Esophagus muscularis mucosa (tissue), 4 donors: Measurements from ENCODE around the gene TBP. TPM values are rescaled to one million over a fixed set of nuclear protein-coding genes. Genes with fewer than 3 reads are reported as not detected.

Source experiments
- DNase-seq: peaks from one replicate; pipeline ENCODE4 v3.0.0-alpha.2; 2017; ENCODE audit errors: extremely low spot score
- H3K27ac ChIP-seq, 4 donors: fragments of 200-600 bp; sonication (generic); replicated peaks in 1 of 4; 1 replicate in 3 of 4; 2 replicates in 1 of 4; pipeline ENCODE4 v1.5.1; 2016 to 2019; ENCODE audit warnings: mild to moderate bottlenecking in 1 of 4
- H3K27me3 ChIP-seq, 4 donors: fragments of 200-600 bp; sonication (generic); one replicate each; pipeline versions ENCODE4 v1.5.1 to v1.6.0; 2016 to 2019
- H3K36me3 ChIP-seq, 4 donors: fragments of 200-600 bp; sonication (generic); one replicate each; pipeline ENCODE4 v1.5.1; 2016 to 2019
- H3K4me1 ChIP-seq, 4 donors: fragments of 200-600 bp; sonication (generic); one replicate each; pipeline ENCODE4 v1.5.1; 2016 to 2019
- H3K4me3 ChIP-seq, 4 donors: fragments of 200-600 bp; sonication (generic); 1 replicate in 2 of 4; 2 replicates in 2 of 4; pipeline ENCODE4 v1.5.1; 2016 to 2019; ENCODE audit warnings: mild to moderate bottlenecking in 4 of 4, moderate library complexity in 1 of 4
- H3K9me3 ChIP-seq, 4 donors: fragments of 200-600 bp; sonication (generic); 1 replicate in 3 of 4; 2 replicates in 1 of 4; pipeline ENCODE4 v1.5.1; 2016 to 2019
- EP300 ChIP-seq: sonication (generic); formaldehyde crosslinking; IDR thresholded peaks from one replicate; pipeline ENCODE4 v1.6.1; 2017; ENCODE audit warnings: antibody characterized with exemption
- POLR2A ChIP-seq: fragments of 450-650 bp; IDR thresholded peaks from one replicate; pipeline ENCODE4 v1.6.1; 2017; ENCODE audit warnings: antibody characterized with exemption, moderate library complexity, mild to moderate bottlenecking, low read depth
- POLR2AphosphoS5 ChIP-seq, 2 donors: sonication (generic); formaldehyde crosslinking; IDR thresholded peaks; one replicate each; pipeline ENCODE4 v1.6.1; 2017; ENCODE audit warnings: antibody characterized with exemption in 2 of 2
- WGBS: methylation state at CpG from one replicate; pipeline ENCODE4 v1.1.5; 2018; 5-methylcytosine and 5-hydroxymethylcytosine counted together
- intact Hi-C: fragments of 100-400 bp; cut with DNase I; formaldehyde crosslinking; loops from one replicate; pipeline ENCODE4 v1.15.1; 2023
- total RNA-seq, 4 donors: library from RNA; depleted of rRNA; stranded (reverse); fragments of >200 nt; gene quantifications; one replicate each; pipeline versions ENCODE4 v1.1.0 to v1.2.1, GENCODE V29; 2016
- TF ChIP-seq, protein P1 (sequence below), 3 experiments: fragments of 200-600 bp in 2 of 3; fragments of 450-650 bp in 1 of 3; sonication (generic) in 2 of 3; IDR thresholded peaks; one replicate each; pipeline ENCODE4 v1.5.1; 2017 to 2019; ENCODE audit warnings: antibody characterized with exemption in 3 of 3, mild to moderate bottlenecking in 2 of 3, moderate library complexity in 1 of 3

Gene TBP
- total RNA-seq, 4 donors from 2014 or later: 13.1 to 17.8 (median 16.7) TPM

DNA sequence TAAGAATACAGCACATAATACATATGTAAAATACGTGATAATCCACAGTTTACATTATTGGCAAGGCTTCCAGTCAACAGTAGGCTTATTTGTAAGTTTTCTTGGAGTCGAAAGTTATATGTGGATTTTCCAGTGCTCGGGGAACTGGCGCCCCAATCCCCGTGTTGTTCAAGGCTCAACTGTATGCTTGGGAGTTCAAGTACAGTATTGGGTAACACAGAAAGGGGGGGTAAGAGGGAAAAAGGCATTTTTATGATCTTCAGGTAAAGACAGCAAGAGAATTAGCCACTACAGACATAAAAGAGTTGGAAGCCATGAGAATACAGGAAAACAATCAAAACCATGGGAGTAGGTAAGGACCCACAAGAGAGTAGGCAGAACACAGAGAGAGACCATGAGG, 17.5 kb upstream of the TBP start:
- H3K4me1 ChIP-seq: peaks cover 7 to 16% (median 13%) of the 10 kb centered on the region in 4 donors
- intact Hi-C loops: no loop called here
- DNase-seq: no peak
- no peaks in the 10 kb centered on the region for H3K9me3 ChIP-seq
- H3K27ac ChIP-seq: no peak overlapping the region
- TF ChIP-seq, protein P1, sequence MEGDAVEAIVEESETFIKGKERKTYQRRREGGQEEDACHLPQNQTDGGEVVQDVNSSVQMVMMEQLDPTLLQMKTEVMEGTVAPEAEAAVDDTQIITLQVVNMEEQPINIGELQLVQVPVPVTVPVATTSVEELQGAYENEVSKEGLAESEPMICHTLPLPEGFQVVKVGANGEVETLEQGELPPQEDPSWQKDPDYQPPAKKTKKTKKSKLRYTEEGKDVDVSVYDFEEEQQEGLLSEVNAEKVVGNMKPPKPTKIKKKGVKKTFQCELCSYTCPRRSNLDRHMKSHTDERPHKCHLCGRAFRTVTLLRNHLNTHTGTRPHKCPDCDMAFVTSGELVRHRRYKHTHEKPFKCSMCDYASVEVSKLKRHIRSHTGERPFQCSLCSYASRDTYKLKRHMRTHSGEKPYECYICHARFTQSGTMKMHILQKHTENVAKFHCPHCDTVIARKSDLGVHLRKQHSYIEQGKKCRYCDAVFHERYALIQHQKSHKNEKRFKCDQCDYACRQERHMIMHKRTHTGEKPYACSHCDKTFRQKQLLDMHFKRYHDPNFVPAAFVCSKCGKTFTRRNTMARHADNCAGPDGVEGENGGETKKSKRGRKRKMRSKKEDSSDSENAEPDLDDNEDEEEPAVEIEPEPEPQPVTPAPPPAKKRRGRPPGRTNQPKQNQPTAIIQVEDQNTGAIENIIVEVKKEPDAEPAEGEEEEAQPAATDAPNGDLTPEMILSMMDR (IDR thresholded peaks at IDR 0.05): no peak
- no peak for TF ChIP-seq POLR2A
- TF ChIP-seq EP300: no peak
- TF ChIP-seq POLR2AphosphoS5 (IDR thresholded peaks at IDR 0.05): no peak
- H3K4me3 ChIP-seq: no peak overlapping the region
- H3K36me3 ChIP-seq: peaks cover 54 to 99% (median 87%) of the 10 kb centered on the region in 4 donors
- no peaks in the 10 kb centered on the region for H3K27me3 ChIP-seq
- 91% methylated on average over 5 of the region's 5 CpGs for WGBS

DNA sequence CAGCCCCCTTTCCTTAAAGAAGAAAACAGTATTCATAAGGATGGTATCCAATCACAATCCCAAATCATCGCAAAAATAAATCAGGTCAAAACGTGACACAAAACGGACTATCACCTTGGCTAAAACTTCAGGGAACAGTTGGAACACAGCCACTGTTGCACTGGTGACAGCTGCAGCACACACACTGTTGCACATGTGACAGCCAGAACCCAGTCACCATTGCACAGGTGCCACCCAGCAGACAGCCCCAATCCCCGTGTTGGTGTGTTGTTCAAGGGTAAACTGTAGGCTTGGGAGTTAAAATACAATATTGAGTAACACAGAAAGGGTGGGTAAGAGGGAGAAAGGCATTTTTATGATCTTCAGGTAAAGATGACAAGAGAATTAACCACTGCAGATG, 16.8 kb upstream of the TBP start:
- H3K27ac ChIP-seq: no peak overlapping the region
- H3K4me3 ChIP-seq: no peak overlapping the region
- no peaks in the 10 kb centered on the region for H3K27me3 ChIP-seq
- TF ChIP-seq EP300 (no peak), POLR2A (no peak), POLR2AphosphoS5 (IDR thresholded peaks at IDR 0.05) (no peak)
- TF ChIP-seq, protein P1 (IDR thresholded peaks at IDR 0.05): no peak
- peaks cover 7 to 18% (median 10%) of the 10 kb centered on the region in 4 donors for H3K4me1 ChIP-seq
- no peaks in the 10 kb centered on the region for H3K9me3 ChIP-seq
- 94% methylated on average over 4 of the region's 4 CpGs for WGBS
- H3K36me3 ChIP-seq: peaks cover 60 to 100% (median 90%) of the 10 kb centered on the region in 4 donors
- intact Hi-C loops: no loop called here
- no peak for DNase-seq

DNA sequence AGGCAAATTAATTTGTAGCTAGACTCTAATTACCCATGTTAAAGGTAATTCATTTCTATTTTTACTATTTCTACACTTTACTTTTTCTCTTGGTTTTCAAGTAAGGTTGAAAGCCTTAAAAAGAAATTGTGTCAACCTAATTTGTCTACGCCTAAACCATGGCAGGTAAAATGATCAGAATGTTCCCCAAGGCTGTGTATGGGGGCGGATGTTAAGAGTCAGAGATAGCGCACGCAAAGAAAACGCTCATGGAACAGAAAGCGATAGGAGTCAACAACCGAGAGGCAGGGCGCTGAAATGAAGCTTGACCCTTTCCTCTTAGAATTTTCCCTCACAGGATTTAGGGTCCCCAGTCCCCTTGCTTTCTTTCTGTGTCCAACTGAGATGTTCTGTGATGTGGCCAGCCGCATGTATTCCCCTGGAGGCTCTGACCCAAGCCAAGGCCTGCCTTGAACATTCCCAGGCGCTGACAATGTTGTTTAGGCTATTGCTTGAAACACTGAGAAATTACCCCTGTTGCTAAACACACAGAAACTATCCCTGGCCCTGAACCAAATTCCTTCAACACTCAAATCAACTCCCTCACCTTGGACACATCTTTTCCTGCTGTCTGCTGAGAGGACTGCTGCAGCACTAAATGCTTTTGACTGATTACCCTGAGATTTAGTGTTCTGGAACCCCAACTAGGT, 12.0 kb upstream of the TBP start:
- Histone ChIP-seq H3K27ac (no peak overlapping the region), H3K4me3 (no peak overlapping the region), H3K36me3 (peaks cover 57 to 100% (median 97%) of the 10 kb centered on the region in 4 donors), H3K9me3 (no peaks in the 10 kb centered on the region), H3K27me3 (no peaks in the 10 kb centered on the region), H3K4me1 (peaks cover 0 to 45% (median 2%) of the 10 kb centered on the region in 4 donors)
- intact Hi-C loops: no loop called here
- DNase-seq: no peak
- 90% methylated on average over 10 of the region's 10 CpGs for WGBS
- no peak for TF ChIP-seq EP300
- TF ChIP-seq, protein P1 (IDR thresholded peaks at IDR 0.05): no peak
- no peak for TF ChIP-seq POLR2A
- TF ChIP-seq POLR2AphosphoS5 (IDR thresholded peaks at IDR 0.05): no peak

DNA sequence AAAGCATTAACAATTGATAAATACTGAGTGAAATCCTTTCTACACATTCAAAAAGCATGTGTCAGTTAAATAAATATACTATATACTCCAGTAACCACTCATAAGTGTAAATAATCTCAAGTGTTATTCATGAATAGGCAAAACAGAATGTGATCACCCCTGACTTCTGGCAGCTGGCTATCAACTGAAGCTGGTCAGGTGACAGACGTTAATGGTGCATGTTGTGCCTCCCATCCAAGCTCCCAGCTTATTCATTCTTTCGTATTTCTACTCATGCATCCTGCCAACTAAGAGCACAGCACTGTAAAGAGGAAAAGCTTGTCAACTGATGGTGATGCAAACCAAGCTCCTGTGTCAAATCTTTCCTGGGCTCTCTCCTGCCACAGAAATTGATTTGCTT, 8.8 kb upstream of the TBP start:
- 30% methylated on average over 2 of the region's 2 CpGs for WGBS
- Histone ChIP-seq H3K36me3 (peaks cover 58 to 96% (median 84%) of the 10 kb centered on the region in 4 donors), H3K4me1 (peaks cover 24 to 62% (median 26%) of the 10 kb centered on the region in 4 donors), H3K27ac (no peak overlapping the region), H3K9me3 (no peaks in the 10 kb centered on the region), H3K27me3 (no peaks in the 10 kb centered on the region), H3K4me3 (no peak overlapping the region)
- TF ChIP-seq EP300 (no peak), POLR2A (no peak), POLR2AphosphoS5 (IDR thresholded peaks at IDR 0.05) (no peak)
- TF ChIP-seq, protein P1 (IDR thresholded peaks at IDR 0.05): no peak
- DNase-seq: no peak
- intact Hi-C loops: no loop called here
